Liver (tissue), 9 donors: ENCODE results near the gene AKNA. TPM values are rescaled to one million over a fixed set of nuclear protein-coding genes. Genes with fewer than 3 reads are reported as not detected.

Experiments
- DNase-seq: peaks from one replicate; pipeline ENCODE4 v3.0.0-alpha.2; 2017; ENCODE audit warnings: low spot score
- H3K27ac ChIP-seq, 2 donors: one replicate each; pipeline ENCODE4 v1.7.0; 2013; ENCODE audit warnings: inconsistent platforms in 2 of 2, low read length in 2 of 2, control low read depth in 1 of 2, low read depth in 1 of 2, mild to moderate bottlenecking in 1 of 2
- H3K27me3 ChIP-seq, 4 donors: one replicate each; pipeline versions ENCODE4 v1.6.1 to v1.7.0; 2013; ENCODE audit warnings: low read length in 3 of 4, inconsistent platforms in 1 of 4, mild to moderate bottlenecking in 1 of 4, moderate library complexity in 1 of 4; ENCODE audit not compliant: control insufficient read depth in 4 of 4, insufficient read depth in 4 of 4
- H3K36me3 ChIP-seq, 4 donors: one replicate each; pipeline versions ENCODE4 v1.6.1 to v1.7.0; 2013; ENCODE audit warnings: low read length in 3 of 4, mild to moderate bottlenecking in 3 of 4, low read depth in 1 of 4, moderate library complexity in 1 of 4; ENCODE audit not compliant: control insufficient read depth in 4 of 4, insufficient read depth in 3 of 4
- H3K4me1 ChIP-seq, 4 donors: one replicate each; pipeline versions ENCODE4 v1.6.1 to v1.7.0; 2013; ENCODE audit warnings: low read length in 3 of 4, mild to moderate bottlenecking in 3 of 4, moderate library complexity in 1 of 4; ENCODE audit not compliant: control insufficient read depth in 4 of 4, insufficient read depth in 4 of 4
- H3K4me3 ChIP-seq, 3 donors: one replicate each; pipeline versions ENCODE4 v1.6.1 to v1.7.0; 2013; ENCODE audit warnings: low read length in 3 of 3, control low read depth in 1 of 3, low read depth in 1 of 3, mild to moderate bottlenecking in 1 of 3
- H3K9ac ChIP-seq, 2 donors: one replicate each; pipeline ENCODE4 v1.7.0; 2013; ENCODE audit warnings: low read length in 2 of 2, mild to moderate bottlenecking in 2 of 2, moderate library complexity in 2 of 2, control low read depth in 1 of 2, low read depth in 1 of 2
- H3K9me3 ChIP-seq, 4 donors: one replicate each; pipeline versions ENCODE4 v1.6.1 to v1.7.0; 2013; ENCODE audit warnings: low read length in 3 of 4; ENCODE audit not compliant: control insufficient read depth in 4 of 4
- EGR1 ChIP-seq, 2 donors: IDR thresholded peaks; 2 replicates each; pipeline ENCODE4 v1.6.1; 2016 to 2018; ENCODE audit warnings: antibody characterized with exemption in 2 of 2, low read depth in 2 of 2
- FOXA1 ChIP-seq: IDR thresholded peaks from 2 replicates; pipeline ENCODE4 v1.6.1; 2016; ENCODE audit warnings: antibody characterized with exemption
- FOXA2 ChIP-seq: IDR thresholded peaks from 2 replicates; pipeline ENCODE4 v1.6.1; 2016; ENCODE audit warnings: antibody characterized with exemption
- GABPA ChIP-seq, 2 donors: IDR thresholded peaks in 1 of 2; conservative IDR thresholded peaks in 1 of 2; 2 replicates each; pipeline ENCODE4 v1.6.1; 2016; ENCODE audit warnings: antibody characterized with exemption in 2 of 2, mild to moderate bottlenecking in 1 of 2, moderate library complexity in 1 of 2
- HNF4A ChIP-seq, 2 donors: conservative IDR thresholded peaks; 2 replicates each; pipeline ENCODE4 v1.6.1; 2016; ENCODE audit warnings: antibody characterized with exemption in 2 of 2, mild to moderate bottlenecking in 2 of 2
- HNF4G ChIP-seq: IDR thresholded peaks from 2 replicates; pipeline ENCODE4 v1.6.1; 2016; ENCODE audit warnings: antibody characterized with exemption
- JUND ChIP-seq, 2 donors: IDR thresholded peaks; 2 replicates each; pipeline ENCODE4 v1.6.1; 2016; ENCODE audit warnings: antibody characterized with exemption in 2 of 2
- NR2F2 ChIP-seq: IDR thresholded peaks from 2 replicates; pipeline ENCODE4 v1.6.1; 2016; ENCODE audit warnings: antibody characterized with exemption
- RAD21 ChIP-seq, 2 donors: IDR thresholded peaks; 2 replicates each; pipeline ENCODE4 v1.6.1; 2016; ENCODE audit warnings: antibody characterized with exemption in 2 of 2, mild to moderate bottlenecking in 2 of 2
- RXRA ChIP-seq, 2 donors: IDR thresholded peaks; 2 replicates each; pipeline ENCODE4 v1.6.1; 2017 to 2018; ENCODE audit warnings: antibody characterized with exemption in 2 of 2, mild to moderate bottlenecking in 1 of 2
- SP1 ChIP-seq: IDR thresholded peaks from 2 replicates; pipeline ENCODE4 v1.6.1; 2018; ENCODE audit warnings: antibody characterized with exemption, mild to moderate bottlenecking
- TAF1 ChIP-seq: conservative IDR thresholded peaks from 2 replicates; pipeline ENCODE4 v1.6.1; 2016; ENCODE audit warnings: antibody characterized with exemption, mild to moderate bottlenecking
- YY1 ChIP-seq: IDR thresholded peaks from 2 replicates; pipeline ENCODE4 v1.6.1; 2016; ENCODE audit warnings: antibody characterized with exemption, mild to moderate bottlenecking
- WGBS: extraction: QIAGEN DNeasy Blood & Tissue Kit; methylation state at CpG from one replicate; pipeline ENCODE4 v1.1.7; 2013; 5-methylcytosine and 5-hydroxymethylcytosine counted together
- polyA plus RNA-seq, 2 donors: library from polyadenylated mRNA; stranded (reverse) in 1 of 2; unstranded in 1 of 2; fragments of 200-250 nt in 1 of 2; fragments of >200 nt in 1 of 2; fragmentation: Nextera tagmentation in 1 of 2; extraction: Ambion mirVana in 1 of 2; gene quantifications; one replicate each; pipeline versions ENCODE4 v1.2.1 to v1.2.3, GENCODE V29; 2013 to 2015
- total RNA-seq, 2 donors: library from RNA; depleted of rRNA; stranded (reverse); fragments of >200 nt; gene quantifications; one replicate each; pipeline ENCODE4 v1.2.3, GENCODE V29; 2014
- TF ChIP-seq, protein P1 (sequence below): fragments of 150-350 bp; IDR thresholded peaks from 2 replicates; pipeline ENCODE4 v1.5.1; 2017; ENCODE audit warnings: improper control_type of control experiment, low read depth, low read length; ENCODE audit not compliant: missing input control
- TF ChIP-seq, protein P2 (sequence below): IDR thresholded peaks from 2 replicates; pipeline ENCODE4 v1.6.1; 2016; ENCODE audit warnings: antibody characterized with exemption
- TF ChIP-seq, protein P3 (sequence below): IDR thresholded peaks from 2 replicates; pipeline ENCODE4 v1.6.1; 2016; ENCODE audit warnings: antibody characterized with exemption
- TF ChIP-seq, protein P4 (sequence below): IDR thresholded peaks from 2 replicates; pipeline ENCODE4 v1.6.1; 2016; ENCODE audit warnings: antibody characterized with exemption
- TF ChIP-seq, protein P5 (sequence below): IDR thresholded peaks from 2 replicates; pipeline ENCODE4 v1.6.1; 2016; ENCODE audit warnings: antibody characterized with exemption, mild to moderate bottlenecking
- donor health status: healthy.
- donor health status: healthy.
- donor health status: healthy.
- donor health status: healthy.
- donor health status: healthy.

AKNA gene
- total and polyA plus RNA-seq, 4 donors = 4.2 to 31.7 (median 6.9) TPM

DNA sequence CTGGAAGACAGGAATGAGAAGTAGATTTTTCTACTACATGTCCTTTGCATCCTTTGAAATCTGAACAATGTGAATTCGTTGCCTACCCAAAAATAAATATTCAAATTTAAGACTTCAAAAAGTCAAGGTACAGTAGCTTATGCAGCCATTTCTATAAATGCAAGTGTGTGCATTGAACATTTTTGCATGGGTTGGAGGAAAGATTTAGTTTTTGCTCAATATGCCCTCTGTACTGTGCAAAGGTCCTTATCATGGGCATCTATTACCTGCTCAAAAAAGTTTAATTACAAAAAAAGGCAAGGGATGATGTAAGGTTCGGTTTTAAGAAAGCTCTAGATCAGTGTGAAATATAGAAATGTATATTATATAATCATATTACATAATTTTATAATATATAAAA lies 22.6 kb downstream of the AKNA start (continued):
- TF ChIP-seq, protein P1, sequence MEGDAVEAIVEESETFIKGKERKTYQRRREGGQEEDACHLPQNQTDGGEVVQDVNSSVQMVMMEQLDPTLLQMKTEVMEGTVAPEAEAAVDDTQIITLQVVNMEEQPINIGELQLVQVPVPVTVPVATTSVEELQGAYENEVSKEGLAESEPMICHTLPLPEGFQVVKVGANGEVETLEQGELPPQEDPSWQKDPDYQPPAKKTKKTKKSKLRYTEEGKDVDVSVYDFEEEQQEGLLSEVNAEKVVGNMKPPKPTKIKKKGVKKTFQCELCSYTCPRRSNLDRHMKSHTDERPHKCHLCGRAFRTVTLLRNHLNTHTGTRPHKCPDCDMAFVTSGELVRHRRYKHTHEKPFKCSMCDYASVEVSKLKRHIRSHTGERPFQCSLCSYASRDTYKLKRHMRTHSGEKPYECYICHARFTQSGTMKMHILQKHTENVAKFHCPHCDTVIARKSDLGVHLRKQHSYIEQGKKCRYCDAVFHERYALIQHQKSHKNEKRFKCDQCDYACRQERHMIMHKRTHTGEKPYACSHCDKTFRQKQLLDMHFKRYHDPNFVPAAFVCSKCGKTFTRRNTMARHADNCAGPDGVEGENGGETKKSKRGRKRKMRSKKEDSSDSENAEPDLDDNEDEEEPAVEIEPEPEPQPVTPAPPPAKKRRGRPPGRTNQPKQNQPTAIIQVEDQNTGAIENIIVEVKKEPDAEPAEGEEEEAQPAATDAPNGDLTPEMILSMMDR = no peak
- TF ChIP-seq, protein P2, sequence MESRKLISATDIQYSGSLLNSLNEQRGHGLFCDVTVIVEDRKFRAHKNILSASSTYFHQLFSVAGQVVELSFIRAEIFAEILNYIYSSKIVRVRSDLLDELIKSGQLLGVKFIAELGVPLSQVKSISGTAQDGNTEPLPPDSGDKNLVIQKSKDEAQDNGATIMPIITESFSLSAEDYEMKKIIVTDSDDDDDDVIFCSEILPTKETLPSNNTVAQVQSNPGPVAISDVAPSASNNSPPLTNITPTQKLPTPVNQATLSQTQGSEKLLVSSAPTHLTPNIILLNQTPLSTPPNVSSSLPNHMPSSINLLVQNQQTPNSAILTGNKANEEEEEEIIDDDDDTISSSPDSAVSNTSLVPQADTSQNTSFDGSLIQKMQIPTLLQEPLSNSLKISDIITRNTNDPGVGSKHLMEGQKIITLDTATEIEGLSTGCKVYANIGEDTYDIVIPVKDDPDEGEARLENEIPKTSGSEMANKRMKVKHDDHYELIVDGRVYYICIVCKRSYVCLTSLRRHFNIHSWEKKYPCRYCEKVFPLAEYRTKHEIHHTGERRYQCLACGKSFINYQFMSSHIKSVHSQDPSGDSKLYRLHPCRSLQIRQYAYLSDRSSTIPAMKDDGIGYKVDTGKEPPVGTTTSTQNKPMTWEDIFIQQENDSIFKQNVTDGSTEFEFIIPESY = peak; percentile 37
- TF ChIP-seq JUND (IDR thresholded peaks at IDR 0.05) = peak; percentile 29 to 63
- peak; percentile 54 for TF ChIP-seq SP1

DNA sequence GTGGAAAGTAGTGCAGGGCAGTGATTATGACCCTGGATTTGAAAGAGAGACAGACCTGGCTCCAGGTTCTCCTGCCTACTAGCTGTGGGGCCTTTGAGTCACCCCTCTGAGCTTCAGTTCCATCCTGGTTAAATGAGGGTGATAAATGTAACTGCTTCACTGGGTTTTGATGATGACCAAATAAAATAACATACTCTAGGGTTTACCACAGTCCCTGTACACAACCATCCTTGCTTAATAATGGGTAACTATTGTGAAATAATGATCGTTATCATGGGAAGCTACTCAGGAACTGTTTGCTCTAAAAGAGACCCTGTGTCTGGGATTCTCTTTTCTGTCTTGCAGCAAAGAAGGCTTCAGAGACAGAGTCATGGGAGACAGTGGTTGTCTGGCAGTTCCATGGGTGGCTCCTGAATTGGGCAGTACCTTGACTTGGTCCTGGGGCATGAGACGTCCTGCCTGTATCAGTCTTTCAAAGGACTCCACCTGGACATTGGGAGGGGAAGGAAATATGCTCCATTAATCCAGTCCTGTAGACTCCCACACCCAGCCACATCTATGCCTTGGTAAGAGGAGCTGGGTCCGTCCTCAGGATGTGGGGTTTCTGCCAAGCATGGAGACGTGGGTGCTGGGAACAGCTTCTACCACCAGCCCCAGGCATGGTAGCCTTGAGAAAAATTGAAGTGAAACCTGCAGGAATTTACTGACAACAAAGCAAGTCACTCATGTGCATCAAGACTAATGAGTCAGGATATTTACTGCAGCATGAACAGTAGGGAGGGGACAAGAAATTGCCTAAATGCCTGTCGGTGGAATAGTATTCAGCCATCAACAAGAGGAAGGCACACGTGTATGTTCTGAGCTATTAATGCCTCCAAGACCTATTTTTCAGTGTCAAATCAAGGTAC lies 23.4 kb downstream of the AKNA start:
- Histone ChIP-seq H3K4me1 (peaks cover 3 to 34% (median 31%) of the 10 kb centered on the region in 4 donors), H3K9me3 (no peaks in the 10 kb centered on the region), H3K27me3 (no peaks in the 10 kb centered on the region), H3K36me3 (peaks cover 8 to 42% (median 32%) of the 10 kb centered on the region in 4 donors), H3K27ac (peak overlapping the region; percentile 63 to 82), H3K9ac (no peak overlapping the region), H3K4me3 (no peak overlapping the region)
- TF ChIP-seq FOXA1 = peak; percentile 46
- TF ChIP-seq, protein P3, sequence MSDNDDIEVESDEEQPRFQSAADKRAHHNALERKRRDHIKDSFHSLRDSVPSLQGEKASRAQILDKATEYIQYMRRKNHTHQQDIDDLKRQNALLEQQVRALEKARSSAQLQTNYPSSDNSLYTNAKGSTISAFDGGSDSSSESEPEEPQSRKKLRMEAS = no peak
- peak; percentile 64 to 72 for TF ChIP-seq HNF4A (conservative IDR thresholded peaks at IDR 0.05)
- TF ChIP-seq, protein P2 = no peak
- TF ChIP-seq, protein P4, sequence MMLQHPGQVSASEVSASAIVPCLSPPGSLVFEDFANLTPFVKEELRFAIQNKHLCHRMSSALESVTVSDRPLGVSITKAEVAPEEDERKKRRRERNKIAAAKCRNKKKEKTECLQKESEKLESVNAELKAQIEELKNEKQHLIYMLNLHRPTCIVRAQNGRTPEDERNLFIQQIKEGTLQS = no peak
- peak; percentile 17 to 70 for TF ChIP-seq RXRA (IDR thresholded peaks at IDR 0.05)
- TF ChIP-seq HNF4G = peak; percentile 13
- no peak for TF ChIP-seq SP1
- TF ChIP-seq EGR1 (IDR thresholded peaks at IDR 0.05; ENCODE audit: low read depth in 2 of 2) = peak in 1 of 2 donors; percentile 26
- no peak for TF ChIP-seq JUND (IDR thresholded peaks at IDR 0.05)
- peak; percentile 64 for TF ChIP-seq FOXA2
- no peak for TF ChIP-seq TAF1
- TF ChIP-seq, protein P5, sequence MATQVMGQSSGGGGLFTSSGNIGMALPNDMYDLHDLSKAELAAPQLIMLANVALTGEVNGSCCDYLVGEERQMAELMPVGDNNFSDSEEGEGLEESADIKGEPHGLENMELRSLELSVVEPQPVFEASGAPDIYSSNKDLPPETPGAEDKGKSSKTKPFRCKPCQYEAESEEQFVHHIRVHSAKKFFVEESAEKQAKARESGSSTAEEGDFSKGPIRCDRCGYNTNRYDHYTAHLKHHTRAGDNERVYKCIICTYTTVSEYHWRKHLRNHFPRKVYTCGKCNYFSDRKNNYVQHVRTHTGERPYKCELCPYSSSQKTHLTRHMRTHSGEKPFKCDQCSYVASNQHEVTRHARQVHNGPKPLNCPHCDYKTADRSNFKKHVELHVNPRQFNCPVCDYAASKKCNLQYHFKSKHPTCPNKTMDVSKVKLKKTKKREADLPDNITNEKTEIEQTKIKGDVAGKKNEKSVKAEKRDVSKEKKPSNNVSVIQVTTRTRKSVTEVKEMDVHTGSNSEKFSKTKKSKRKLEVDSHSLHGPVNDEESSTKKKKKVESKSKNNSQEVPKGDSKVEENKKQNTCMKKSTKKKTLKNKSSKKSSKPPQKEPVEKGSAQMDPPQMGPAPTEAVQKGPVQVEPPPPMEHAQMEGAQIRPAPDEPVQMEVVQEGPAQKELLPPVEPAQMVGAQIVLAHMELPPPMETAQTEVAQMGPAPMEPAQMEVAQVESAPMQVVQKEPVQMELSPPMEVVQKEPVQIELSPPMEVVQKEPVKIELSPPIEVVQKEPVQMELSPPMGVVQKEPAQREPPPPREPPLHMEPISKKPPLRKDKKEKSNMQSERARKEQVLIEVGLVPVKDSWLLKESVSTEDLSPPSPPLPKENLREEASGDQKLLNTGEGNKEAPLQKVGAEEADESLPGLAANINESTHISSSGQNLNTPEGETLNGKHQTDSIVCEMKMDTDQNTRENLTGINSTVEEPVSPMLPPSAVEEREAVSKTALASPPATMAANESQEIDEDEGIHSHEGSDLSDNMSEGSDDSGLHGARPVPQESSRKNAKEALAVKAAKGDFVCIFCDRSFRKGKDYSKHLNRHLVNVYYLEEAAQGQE = no peak
- TF ChIP-seq, protein P1 = no peak
- TF ChIP-seq RAD21 (IDR thresholded peaks at IDR 0.05) = peak in 1 of 2 donors; percentile 32
- no peak for TF ChIP-seq GABPA (IDR thresholded peaks at IDR 0.05 in 1 of 2, conservative IDR thresholded peaks at IDR 0.05 in 1 of 2)
- no peak for TF ChIP-seq NR2F2
- TF ChIP-seq YY1 = peak; percentile 52
- DNase-seq = no peak
- WGBS = 50% methylated on average over 6 of the region's 6 CpGs
